Measurements from ENCODE around the gene MGAT4B. TPM values are rescaled to one million over a fixed set of nuclear protein-coding genes. Genes with fewer than 3 reads are reported as not detected.

Gene MGAT4B
- total RNA-seq, 1 experiment from 2014 or later = 613 TPM

GRCh38 chr5:179816796-179817469 is 10.3 kb upstream of the MGAT4B start:
- intact Hi-C loops (cut with micrococcal nuclease; ENCODE audit: unreplicated experiment) = no loop called here
- Mint-ChIP-seq H3K4me3 (ENCODE audit: low read depth, unreplicated experiment) (no peak overlapping the region), H3K27ac (ENCODE audit: unreplicated experiment) (peak overlapping the region; percentile 96)

GRCh38 chr5:179816401-179816795 is 9.7 kb upstream of the MGAT4B start:
- BruUV-seq (replicated peaks) = no TSS peak
- intact Hi-C loops (cut with micrococcal nuclease; ENCODE audit: unreplicated experiment) = no loop called here

More at GRCh38 chr5:179816796-179817469, 10.3 kb upstream of the MGAT4B start:
- no peaks in the 10 kb centered on the region for H3K9me3 Mint-ChIP-seq (ENCODE audit: low read depth, unreplicated experiment)
- H3K4me1 Mint-ChIP-seq (ENCODE audit: low read depth, unreplicated experiment) = peaks cover 24% of the 10 kb centered on the region
- TF ChIP-seq, protein P1, sequence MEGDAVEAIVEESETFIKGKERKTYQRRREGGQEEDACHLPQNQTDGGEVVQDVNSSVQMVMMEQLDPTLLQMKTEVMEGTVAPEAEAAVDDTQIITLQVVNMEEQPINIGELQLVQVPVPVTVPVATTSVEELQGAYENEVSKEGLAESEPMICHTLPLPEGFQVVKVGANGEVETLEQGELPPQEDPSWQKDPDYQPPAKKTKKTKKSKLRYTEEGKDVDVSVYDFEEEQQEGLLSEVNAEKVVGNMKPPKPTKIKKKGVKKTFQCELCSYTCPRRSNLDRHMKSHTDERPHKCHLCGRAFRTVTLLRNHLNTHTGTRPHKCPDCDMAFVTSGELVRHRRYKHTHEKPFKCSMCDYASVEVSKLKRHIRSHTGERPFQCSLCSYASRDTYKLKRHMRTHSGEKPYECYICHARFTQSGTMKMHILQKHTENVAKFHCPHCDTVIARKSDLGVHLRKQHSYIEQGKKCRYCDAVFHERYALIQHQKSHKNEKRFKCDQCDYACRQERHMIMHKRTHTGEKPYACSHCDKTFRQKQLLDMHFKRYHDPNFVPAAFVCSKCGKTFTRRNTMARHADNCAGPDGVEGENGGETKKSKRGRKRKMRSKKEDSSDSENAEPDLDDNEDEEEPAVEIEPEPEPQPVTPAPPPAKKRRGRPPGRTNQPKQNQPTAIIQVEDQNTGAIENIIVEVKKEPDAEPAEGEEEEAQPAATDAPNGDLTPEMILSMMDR (IDR thresholded peaks at IDR 0.05; ENCODE audit: unreplicated experiment) = no peak
- peaks cover 87% of the 10 kb centered on the region for H3K36me3 Mint-ChIP-seq (ENCODE audit: insufficient read depth, unreplicated experiment)
- DNase-seq = no peak
- H3K27me3 Mint-ChIP-seq (ENCODE audit: unreplicated experiment) = no peaks in the 10 kb centered on the region
- BruUV-seq (replicated peaks) = no TSS peak
- CTCF ChIA-PET = interaction anchor here (1.1 kb wide), 1 partner anchor 8 kb away, joined by 3 read pairs; no protein-coding TSS in a partner anchor

DNA sequence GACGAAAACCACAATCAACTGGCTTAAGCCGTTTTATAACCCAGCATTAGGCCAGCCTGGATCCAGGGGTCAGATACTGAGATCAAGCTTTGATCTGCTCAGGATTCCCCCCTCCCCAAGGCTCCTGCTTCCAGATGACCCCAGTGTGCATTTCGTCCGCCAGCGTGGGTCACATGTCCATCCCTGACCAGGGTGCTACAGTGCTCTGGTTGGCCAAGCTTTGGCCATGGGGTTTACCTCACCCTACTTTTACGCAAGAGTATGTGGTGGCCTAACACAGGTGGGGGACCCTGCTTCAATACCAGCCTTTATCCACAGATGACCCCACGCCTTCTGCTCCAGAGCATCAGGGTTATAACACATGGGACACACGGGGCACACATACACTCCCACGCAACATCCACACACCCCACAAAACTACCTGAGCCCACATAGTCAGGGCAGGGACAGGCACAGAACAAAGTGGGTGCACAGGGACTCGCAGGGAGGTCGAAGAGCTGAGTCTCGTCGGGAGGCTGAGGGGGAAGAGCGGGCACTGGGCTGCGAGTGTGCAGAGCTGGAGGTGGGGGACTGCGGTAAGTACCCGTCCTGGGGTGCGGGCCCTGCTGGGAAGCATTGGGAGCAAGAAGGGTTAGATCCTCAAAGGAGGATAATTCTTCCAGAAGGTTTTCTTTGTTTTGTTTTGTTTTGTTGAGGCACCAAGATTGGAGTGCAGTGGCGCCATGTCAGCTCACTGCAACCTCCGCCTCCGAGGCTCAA is 9.0 kb upstream of the MGAT4B start:
- Mint-ChIP-seq H3K9me3 (ENCODE audit: low read depth, unreplicated experiment) (no peaks in the 10 kb centered on the region), H3K4me1 (ENCODE audit: low read depth, unreplicated experiment) (peaks cover 24% of the 10 kb centered on the region), H3K4me3 (ENCODE audit: low read depth, unreplicated experiment) (no peak overlapping the region), H3K27me3 (ENCODE audit: unreplicated experiment) (no peaks in the 10 kb centered on the region), H3K27ac (ENCODE audit: unreplicated experiment) (peak overlapping the region; percentile 50), H3K36me3 (ENCODE audit: insufficient read depth, unreplicated experiment) (peaks cover 87% of the 10 kb centered on the region)
- CTCF ChIA-PET = interaction anchor here (1.1 kb wide), 1 partner anchor 7 kb away, joined by 3 read pairs; no protein-coding TSS in a partner anchor
- no peak for DNase-seq
- intact Hi-C loops (cut with micrococcal nuclease; ENCODE audit: unreplicated experiment) = no loop called here
- TF ChIP-seq, protein P1 (IDR thresholded peaks at IDR 0.05; ENCODE audit: unreplicated experiment) = no peak
- no TSS peak for BruUV-seq (replicated peaks)

More at GRCh38 chr5:179816401-179816795, 9.7 kb upstream of the MGAT4B start:
- TF ChIP-seq, protein P1 (IDR thresholded peaks at IDR 0.05; ENCODE audit: unreplicated experiment) = no peak
- Mint-ChIP-seq H3K27me3 (ENCODE audit: unreplicated experiment) (no peaks in the 10 kb centered on the region), H3K27ac (ENCODE audit: unreplicated experiment) (no peak overlapping the region), H3K9me3 (ENCODE audit: low read depth, unreplicated experiment) (no peaks in the 10 kb centered on the region), H3K4me3 (ENCODE audit: low read depth, unreplicated experiment) (no peak overlapping the region), H3K4me1 (ENCODE audit: low read depth, unreplicated experiment) (peaks cover 24% of the 10 kb centered on the region), H3K36me3 (ENCODE audit: insufficient read depth, unreplicated experiment) (peaks cover 87% of the 10 kb centered on the region)
- no peak for DNase-seq
- CTCF ChIA-PET = interaction anchor here (1.1 kb wide), 1 partner anchor 8 kb away, joined by 3 read pairs; no protein-coding TSS in a partner anchor

GRCh38 chr5:179814090-179814489 is 7.4 kb upstream of the MGAT4B start:
- TF ChIP-seq, protein P1 (IDR thresholded peaks at IDR 0.05; ENCODE audit: unreplicated experiment) = no peak
- H3K36me3 Mint-ChIP-seq (ENCODE audit: insufficient read depth, unreplicated experiment) = peaks cover 82% of the 10 kb centered on the region
- intact Hi-C loops (cut with micrococcal nuclease; ENCODE audit: unreplicated experiment) = no loop called here
- no TSS peak for BruUV-seq (replicated peaks)
- CTCF ChIA-PET = no interaction called here
- H3K4me3 Mint-ChIP-seq (ENCODE audit: low read depth, unreplicated experiment) = no peak overlapping the region
- H3K9me3 Mint-ChIP-seq (ENCODE audit: low read depth, unreplicated experiment) = no peaks in the 10 kb centered on the region
- H3K4me1 Mint-ChIP-seq (ENCODE audit: low read depth, unreplicated experiment) = peaks cover 14% of the 10 kb centered on the region
- no peak overlapping the region for H3K27ac Mint-ChIP-seq (ENCODE audit: unreplicated experiment)
- DNase-seq = no peak
- no peaks in the 10 kb centered on the region for H3K27me3 Mint-ChIP-seq (ENCODE audit: unreplicated experiment)
